ENCODE measurements around the gene KBTBD13.

DNA sequence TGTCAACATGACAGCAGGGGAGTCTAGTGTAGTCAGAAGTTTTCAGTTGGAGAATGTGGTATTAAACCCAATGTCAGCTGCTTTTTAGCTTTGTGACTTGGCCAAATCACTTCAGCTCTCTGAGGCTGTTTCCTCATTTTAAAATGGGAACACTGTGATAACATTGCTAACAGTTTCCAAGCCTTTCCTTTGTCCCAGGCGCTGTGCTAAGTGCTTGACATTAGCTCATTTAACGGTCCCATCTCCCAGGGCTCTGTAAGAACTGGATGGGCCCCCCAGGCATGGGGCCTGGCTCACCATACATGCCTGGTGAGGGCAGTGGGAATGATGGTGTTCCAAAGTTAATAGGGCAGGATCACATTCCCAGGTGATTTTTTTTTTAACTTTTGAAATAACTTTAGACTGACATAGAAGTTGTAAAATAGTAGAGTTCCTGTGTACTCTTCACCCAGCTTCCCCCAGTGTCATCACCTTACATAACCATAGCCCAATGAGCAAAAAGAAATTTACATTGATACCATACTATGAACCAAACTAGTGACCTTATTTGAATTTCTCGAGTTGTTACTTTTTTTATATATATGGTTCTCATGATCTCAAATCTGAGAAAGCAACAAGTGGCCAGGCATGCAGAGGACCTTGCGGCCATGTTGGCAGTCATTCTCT is 16.5 kb upstream of the KBTBD13 start:
- TF ChIP-seq, protein P1, sequence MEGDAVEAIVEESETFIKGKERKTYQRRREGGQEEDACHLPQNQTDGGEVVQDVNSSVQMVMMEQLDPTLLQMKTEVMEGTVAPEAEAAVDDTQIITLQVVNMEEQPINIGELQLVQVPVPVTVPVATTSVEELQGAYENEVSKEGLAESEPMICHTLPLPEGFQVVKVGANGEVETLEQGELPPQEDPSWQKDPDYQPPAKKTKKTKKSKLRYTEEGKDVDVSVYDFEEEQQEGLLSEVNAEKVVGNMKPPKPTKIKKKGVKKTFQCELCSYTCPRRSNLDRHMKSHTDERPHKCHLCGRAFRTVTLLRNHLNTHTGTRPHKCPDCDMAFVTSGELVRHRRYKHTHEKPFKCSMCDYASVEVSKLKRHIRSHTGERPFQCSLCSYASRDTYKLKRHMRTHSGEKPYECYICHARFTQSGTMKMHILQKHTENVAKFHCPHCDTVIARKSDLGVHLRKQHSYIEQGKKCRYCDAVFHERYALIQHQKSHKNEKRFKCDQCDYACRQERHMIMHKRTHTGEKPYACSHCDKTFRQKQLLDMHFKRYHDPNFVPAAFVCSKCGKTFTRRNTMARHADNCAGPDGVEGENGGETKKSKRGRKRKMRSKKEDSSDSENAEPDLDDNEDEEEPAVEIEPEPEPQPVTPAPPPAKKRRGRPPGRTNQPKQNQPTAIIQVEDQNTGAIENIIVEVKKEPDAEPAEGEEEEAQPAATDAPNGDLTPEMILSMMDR (conservative IDR thresholded peaks at IDR 0.05; ENCODE audit: low read length), result no peak
- no peak for TF ChIP-seq EZH2phosphoT487 (IDR thresholded peaks at IDR 0.05; ENCODE audit: borderline replicate concordance)
